ENCODE data around the gene NCOR2.
"Not testable (repeated sequence)": the region's sequence is repeated elsewhere in the genome, so short reads cannot be mapped to it uniquely, and the experiment has no call there.

Gene NCOR2

GRCh38 chr12:124592050-124592449, 24.6 kb upstream of the NCOR2 start:
- Mint-ChIP-seq H3K27me3 (peaks cover 13% of the 10 kb centered on the region), H3K4me1 (ENCODE audit: low read depth) (peaks cover 70% of the 10 kb centered on the region)

GRCh38 chr12:124590447-124590846, 23.0 kb upstream of the NCOR2 start:
- intact Hi-C loops (cut with micrococcal nuclease) = no loop called here
- Mint-ChIP-seq H3K27me3 (peaks cover 13% of the 10 kb centered on the region), H3K9me3 (no peaks in the 10 kb centered on the region), H3K4me3 (no peak overlapping the region), H3K36me3 (ENCODE audit: low read depth) (no peaks in the 10 kb centered on the region), H3K27ac (no peak overlapping the region), H3K4me1 (ENCODE audit: low read depth) (peaks cover 70% of the 10 kb centered on the region)

More at GRCh38 chr12:124592050-124592449, 24.6 kb upstream of the NCOR2 start:
- Mint-ChIP-seq H3K4me3 (peak overlapping the region; percentile 52), H3K36me3 (ENCODE audit: low read depth) (no peaks in the 10 kb centered on the region), H3K27ac (peak overlapping the region; percentile 92), H3K9me3 (no peaks in the 10 kb centered on the region)
- intact Hi-C loops (cut with micrococcal nuclease) = no loop called here

GRCh38 chr12:124588751-124589267, 21.4 kb upstream of the NCOR2 start:
- Mint-ChIP-seq H3K27me3 (peaks cover 5% of the 10 kb centered on the region), H3K9me3 (no peaks in the 10 kb centered on the region), H3K27ac (peak overlapping the region; percentile 68), H3K4me1 (ENCODE audit: low read depth) (peaks cover 58% of the 10 kb centered on the region), H3K36me3 (ENCODE audit: low read depth) (no peaks in the 10 kb centered on the region), H3K4me3 (no peak overlapping the region)
- intact Hi-C loops (cut with micrococcal nuclease) = no loop called here

GRCh38 chr12:124588018-124588634, 20.7 kb upstream of the NCOR2 start:
- intact Hi-C loops (cut with micrococcal nuclease) = no loop called here
- H3K27ac Mint-ChIP-seq = peak overlapping the region; percentile 68

GRCh38 chr12:124586756-124587155, 19.3 kb upstream of the NCOR2 start:
- no peak overlapping the region for H3K27ac Mint-ChIP-seq
- peaks cover 47% of the 10 kb centered on the region for H3K4me1 Mint-ChIP-seq (ENCODE audit: low read depth)
- no peaks in the 10 kb centered on the region for H3K9me3 Mint-ChIP-seq
- H3K27me3 Mint-ChIP-seq = peaks cover 5% of the 10 kb centered on the region
- no peaks in the 10 kb centered on the region for H3K36me3 Mint-ChIP-seq (ENCODE audit: low read depth)
- no peak overlapping the region for H3K4me3 Mint-ChIP-seq
- intact Hi-C loops (cut with micrococcal nuclease) = no loop called here

More at GRCh38 chr12:124588018-124588634, 20.7 kb upstream of the NCOR2 start:
- Mint-ChIP-seq H3K4me3 (no peak overlapping the region), H3K27me3 (peaks cover 5% of the 10 kb centered on the region), H3K9me3 (no peaks in the 10 kb centered on the region), H3K36me3 (ENCODE audit: low read depth) (no peaks in the 10 kb centered on the region), H3K4me1 (ENCODE audit: low read depth) (peaks cover 51% of the 10 kb centered on the region)

GRCh38 chr12:124584494-124584893, 17.1 kb upstream of the NCOR2 start:
- H3K27ac Mint-ChIP-seq; H3K9me3 Mint-ChIP-seq; intact Hi-C loops (cut with micrococcal nuclease); H3K36me3 Mint-ChIP-seq (ENCODE audit: low read depth); H3K4me3 Mint-ChIP-seq: not testable (repeated sequence)
- Mint-ChIP-seq H3K4me1 (ENCODE audit: low read depth) (peaks cover 39% of the 10 kb centered on the region), H3K27me3 (peaks cover 13% of the 10 kb centered on the region)

GRCh38 chr12:124583854-124584253, 16.4 kb upstream of the NCOR2 start:
- Mint-ChIP-seq H3K36me3 (ENCODE audit: low read depth) (no peaks in the 10 kb centered on the region), H3K4me1 (ENCODE audit: low read depth) (peaks cover 33% of the 10 kb centered on the region), H3K9me3 (peaks cover 13% of the 10 kb centered on the region), H3K4me3 (no peak overlapping the region), H3K27ac (no peak overlapping the region), H3K27me3 (peaks cover 20% of the 10 kb centered on the region)
- intact Hi-C loops (cut with micrococcal nuclease) = no loop called here

GRCh38 chr12:124582108-124582424, 14.7 kb upstream of the NCOR2 start:
- peaks cover 24% of the 10 kb centered on the region for H3K4me1 Mint-ChIP-seq (ENCODE audit: low read depth)

GRCh38 chr12:124581307-124582107, 14.1 kb upstream of the NCOR2 start:
- intact Hi-C loops (cut with micrococcal nuclease) = no loop called here
- H3K4me3 Mint-ChIP-seq = no peak overlapping the region
- peaks cover 24% of the 10 kb centered on the region for H3K4me1 Mint-ChIP-seq (ENCODE audit: low read depth)
- peak overlapping the region; percentile 73 for H3K27ac Mint-ChIP-seq
- no peaks in the 10 kb centered on the region for H3K36me3 Mint-ChIP-seq (ENCODE audit: low read depth)
- H3K27me3 Mint-ChIP-seq = peaks cover 19% of the 10 kb centered on the region
- H3K9me3 Mint-ChIP-seq = peaks cover 20% of the 10 kb centered on the region

More at GRCh38 chr12:124582108-124582424, 14.7 kb upstream of the NCOR2 start:
- peaks cover 16% of the 10 kb centered on the region for H3K9me3 Mint-ChIP-seq
- H3K27ac Mint-ChIP-seq = peak overlapping the region; percentile 73
- peaks cover 18% of the 10 kb centered on the region for H3K27me3 Mint-ChIP-seq
- intact Hi-C loops (cut with micrococcal nuclease) = no loop called here
- H3K36me3 Mint-ChIP-seq (ENCODE audit: low read depth) = no peaks in the 10 kb centered on the region
- H3K4me3 Mint-ChIP-seq = no peak overlapping the region

- no peak overlapping the region for H3K27ac Mint-ChIP-seq
- H3K36me3 Mint-ChIP-seq (ENCODE audit: low read depth) = no peaks in the 10 kb centered on the region
- H3K4me3 Mint-ChIP-seq = no peak overlapping the region
- peaks cover 20% of the 10 kb centered on the region for H3K9me3 Mint-ChIP-seq
- intact Hi-C loops (cut with micrococcal nuclease) = no loop called here
- peaks cover 24% of the 10 kb centered on the region for H3K4me1 Mint-ChIP-seq (ENCODE audit: low read depth)
- H3K27me3 Mint-ChIP-seq = peaks cover 21% of the 10 kb centered on the region
Measured at GRCh38 chr12:124579921-124580517, 12.6 kb upstream of the NCOR2 start.

GRCh38 chr12:124578854-124579253, 11.4 kb upstream of the NCOR2 start:
- Mint-ChIP-seq H3K4me3 (no peak overlapping the region), H3K9me3 (peaks cover 20% of the 10 kb centered on the region), H3K27ac (no peak overlapping the region), H3K4me1 (ENCODE audit: low read depth) (peaks cover 31% of the 10 kb centered on the region), H3K36me3 (ENCODE audit: low read depth) (no peaks in the 10 kb centered on the region), H3K27me3 (peaks cover 21% of the 10 kb centered on the region)
- intact Hi-C loops (cut with micrococcal nuclease) = no loop called here

GRCh38 chr12:124578445-124578844, 11.0 kb upstream of the NCOR2 start:
- H3K27me3 Mint-ChIP-seq = peaks cover 22% of the 10 kb centered on the region
- peaks cover 20% of the 10 kb centered on the region for H3K9me3 Mint-ChIP-seq
- no peaks in the 10 kb centered on the region for H3K36me3 Mint-ChIP-seq (ENCODE audit: low read depth)
- no peak overlapping the region for H3K27ac Mint-ChIP-seq
- intact Hi-C loops (cut with micrococcal nuclease) = no loop called here
- H3K4me1 Mint-ChIP-seq (ENCODE audit: low read depth) = peaks cover 35% of the 10 kb centered on the region
- no peak overlapping the region for H3K4me3 Mint-ChIP-seq

- H3K36me3 Mint-ChIP-seq (ENCODE audit: low read depth) = no peaks in the 10 kb centered on the region
- H3K4me3 Mint-ChIP-seq = no peak overlapping the region
- no peak overlapping the region for H3K27ac Mint-ChIP-seq
- peaks cover 22% of the 10 kb centered on the region for H3K27me3 Mint-ChIP-seq
- intact Hi-C loops (cut with micrococcal nuclease) = no loop called here
- peaks cover 20% of the 10 kb centered on the region for H3K9me3 Mint-ChIP-seq
- H3K4me1 Mint-ChIP-seq (ENCODE audit: low read depth) = peaks cover 37% of the 10 kb centered on the region
Measured at GRCh38 chr12:124577986-124578385, 10.6 kb upstream of the NCOR2 start.

GRCh38 chr12:124577374-124577773, 10.0 kb upstream of the NCOR2 start:
- Mint-ChIP-seq H3K36me3 (ENCODE audit: low read depth) (no peaks in the 10 kb centered on the region), H3K4me1 (ENCODE audit: low read depth) (peaks cover 37% of the 10 kb centered on the region), H3K4me3 (no peak overlapping the region), H3K9me3 (peaks cover 20% of the 10 kb centered on the region), H3K27me3 (peaks cover 22% of the 10 kb centered on the region), H3K27ac (no peak overlapping the region)
- intact Hi-C loops (cut with micrococcal nuclease) = no loop called here
